Fibroblast of skin of right quadriceps (primary cell): Measurements from ENCODE around the gene RARA.
"Not testable (repeated sequence)": the region's sequence is repeated elsewhere in the genome, so short reads cannot be mapped to it uniquely, and the experiment has no call there.

Experiments used
- DNase-seq: peaks from one replicate; pipeline ENCODE4 v3.0.0-alpha.2; 2013

RARA gene

DNA sequence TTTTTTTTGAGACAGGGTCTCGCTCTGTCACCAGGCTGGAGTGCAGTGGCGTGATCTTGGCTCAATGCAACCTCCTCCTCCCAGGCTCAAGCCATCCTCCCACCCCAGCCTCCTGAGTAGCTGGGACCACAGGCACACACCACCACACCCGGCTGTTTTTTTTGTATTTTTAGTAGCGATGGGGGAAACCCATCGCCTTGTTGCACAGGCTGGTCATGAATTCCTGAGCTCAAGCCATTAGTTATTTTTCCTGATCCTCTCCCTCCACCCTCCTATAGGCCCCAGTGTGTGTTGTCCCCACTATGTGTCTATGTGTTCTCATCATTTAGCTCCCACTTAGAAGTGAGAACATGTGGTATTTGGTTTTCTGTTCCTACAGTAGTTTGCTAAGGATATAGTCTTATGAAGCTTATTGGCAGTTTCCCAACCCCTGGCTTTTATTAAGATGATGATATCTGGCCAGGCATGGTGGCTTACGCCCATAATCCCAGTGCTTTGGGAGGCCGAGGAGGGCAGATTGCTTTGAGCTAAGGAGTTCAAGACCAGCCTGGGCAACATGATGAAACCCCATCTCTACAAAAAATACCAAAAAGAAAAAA is 9.7 kb upstream of the RARA start:
- peak; percentile 48 for DNase-seq

GRCh38 chr17:40301315-40301714 is 7.7 kb upstream of the RARA start:
- no peak for DNase-seq

DNA sequence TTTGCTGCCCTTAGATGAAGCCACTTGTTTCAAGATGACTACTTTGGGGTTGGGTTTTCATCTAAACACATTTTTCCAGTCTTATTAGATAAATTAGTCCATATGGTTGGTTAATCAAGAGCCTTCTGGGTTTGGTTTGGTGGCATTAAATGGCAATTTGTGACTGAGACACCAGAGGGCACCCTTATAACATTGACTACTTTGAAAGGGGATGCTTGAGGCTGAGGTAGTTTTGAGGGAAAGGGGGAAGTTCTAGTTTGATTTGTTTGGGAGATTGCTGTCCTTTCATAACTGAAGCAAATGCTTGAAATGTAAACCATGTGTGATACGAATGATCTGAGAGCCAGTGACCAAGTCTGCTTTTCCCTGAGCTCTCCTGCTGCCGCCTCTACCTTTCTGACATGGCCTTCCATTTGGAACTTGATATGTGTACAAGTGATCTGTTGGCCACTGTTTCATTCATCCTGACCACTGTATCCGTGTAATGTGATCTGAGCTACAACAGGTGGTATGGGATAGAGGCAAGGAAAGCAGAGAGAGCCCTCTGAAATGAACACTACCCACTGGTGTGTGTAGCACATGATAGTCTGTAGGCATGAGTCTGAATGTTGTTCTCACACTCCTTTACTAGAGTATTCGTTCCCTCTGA is 5.8 kb upstream of the RARA start:
- peak; percentile 81 for DNase-seq

- peak; percentile 79 for DNase-seq
Observed at GRCh38 chr17:40303708-40304551, 5.0 kb upstream of the RARA start.

DNA sequence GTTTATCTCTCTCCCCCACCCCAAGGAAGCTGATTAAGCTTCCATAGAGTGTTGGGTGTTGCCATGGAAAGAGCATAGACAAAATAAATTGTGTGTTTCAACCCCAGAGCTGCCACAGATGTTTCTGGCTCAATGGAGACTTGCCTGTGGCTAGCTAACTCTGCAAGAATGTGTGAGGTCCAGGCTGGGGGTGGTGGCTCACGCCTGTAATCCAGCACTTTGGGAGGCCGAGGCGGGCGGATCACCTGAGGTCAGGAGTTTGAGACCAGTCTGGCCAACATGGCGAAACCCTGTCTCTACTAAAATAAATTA is 4.5 kb upstream of the RARA start:
- peak; percentile 95 for DNase-seq

DNA sequence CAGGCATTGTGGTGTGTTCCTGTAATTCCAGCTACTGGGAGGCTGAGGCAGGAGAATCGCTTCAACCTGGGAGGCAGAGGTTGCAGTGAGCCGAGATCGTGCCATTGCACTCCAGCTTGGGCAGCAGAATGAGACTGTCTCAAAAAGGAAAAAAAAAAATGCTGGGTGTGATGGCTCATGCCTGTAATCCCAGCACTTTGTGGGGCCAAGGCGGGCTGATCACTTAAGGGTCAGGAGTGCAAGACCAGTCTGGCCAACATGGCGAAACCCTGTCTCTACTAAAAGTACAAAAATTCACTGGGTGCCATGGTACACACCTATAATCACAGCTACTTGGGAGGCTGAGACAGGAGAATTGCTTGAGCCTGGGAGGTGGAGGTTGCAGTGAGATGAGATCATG is 4.1 kb upstream of the RARA start:
- not testable (repeated sequence) for DNase-seq

DNA sequence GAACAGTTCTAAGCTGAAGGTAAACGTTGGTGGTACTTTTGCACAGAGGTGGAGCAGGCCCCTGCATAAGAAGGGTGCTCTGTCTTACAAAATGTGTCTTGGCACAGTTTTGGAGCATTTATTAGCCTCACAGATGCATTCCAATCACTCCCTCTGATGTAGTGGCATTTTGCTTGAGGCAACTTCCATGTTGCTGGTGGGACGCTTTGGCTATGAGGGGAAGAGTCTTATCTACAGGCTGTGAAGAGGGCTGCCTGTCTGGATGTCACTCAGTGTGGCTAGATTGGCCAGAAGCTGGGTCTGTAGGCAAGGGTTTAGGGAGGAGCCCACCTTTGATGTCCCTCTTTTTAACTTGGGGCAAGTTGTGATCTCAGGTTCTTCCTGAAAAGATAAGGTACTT is 2.6 kb upstream of the RARA start:
- no peak for DNase-seq

DNA sequence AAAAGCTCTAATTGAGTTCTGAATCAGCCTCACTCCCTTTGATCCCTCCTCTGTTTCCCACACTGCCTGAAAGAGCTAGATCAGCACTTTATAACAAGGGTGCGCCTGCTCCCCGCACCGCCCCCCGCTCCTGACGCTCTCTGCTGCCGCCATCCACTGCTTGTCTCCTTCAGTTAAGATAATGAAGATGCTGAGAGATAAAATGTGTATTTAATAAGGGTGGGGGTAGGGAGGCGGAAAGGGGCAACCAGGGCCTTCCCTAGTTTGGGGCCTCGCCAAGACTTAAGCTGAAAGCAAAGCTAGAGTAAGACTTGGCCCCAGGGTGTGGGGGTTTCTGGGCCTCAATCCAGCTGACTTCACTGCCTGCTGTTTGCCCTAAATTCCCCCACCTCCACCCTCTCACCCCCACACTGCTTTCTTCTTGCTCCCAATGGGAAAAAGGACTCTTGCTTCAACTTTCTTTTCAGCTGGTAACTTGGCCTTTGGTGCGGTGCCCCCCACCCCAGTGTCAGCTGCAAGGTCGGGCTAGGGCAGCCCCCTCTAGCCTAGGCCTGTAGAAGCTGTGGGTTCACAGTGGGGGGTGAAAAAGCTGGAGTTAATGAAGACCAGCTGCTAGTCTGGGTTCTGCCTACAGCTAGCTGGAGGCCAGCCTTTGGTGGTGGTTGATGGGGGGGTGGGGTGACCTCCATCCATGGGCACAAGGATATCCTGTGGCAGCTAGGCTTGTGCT is 1.8 kb upstream of the RARA start:
- DNase-seq: peak; percentile 97

- no peak for DNase-seq
Observed at GRCh38 chr17:40307740-40308239, 1.2 kb upstream of the RARA start.

GRCh38 chr17:40309949-40310510 is 1.1 kb downstream of the RARA start:
- DNase-seq: no peak

DNA sequence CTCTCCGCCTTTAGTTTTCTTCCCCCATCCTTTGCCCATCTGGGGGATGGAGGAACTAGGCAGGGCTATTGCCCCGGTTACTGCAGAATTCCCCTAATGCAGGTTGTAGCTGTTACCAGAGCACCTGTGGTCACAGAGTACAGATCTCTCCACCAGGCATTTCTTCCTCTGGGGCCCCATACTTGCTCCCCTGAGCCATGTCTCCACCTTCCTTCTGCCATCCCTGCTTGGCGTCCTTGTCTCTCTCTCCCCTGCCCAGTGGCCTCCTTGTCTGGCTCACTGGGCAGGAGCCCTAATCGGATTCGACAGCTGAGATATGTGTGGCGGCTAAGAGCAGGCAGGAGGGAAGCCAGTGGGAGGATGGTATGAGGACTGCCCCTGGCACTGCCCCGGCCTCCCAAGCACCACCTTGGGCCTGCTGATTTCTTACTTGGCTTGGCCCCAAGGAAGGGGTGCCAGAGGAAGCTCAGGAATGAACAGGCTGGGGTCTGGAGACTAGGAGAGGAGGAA is 2.0 kb downstream of the RARA start:
- DNase-seq: no peak

DNA sequence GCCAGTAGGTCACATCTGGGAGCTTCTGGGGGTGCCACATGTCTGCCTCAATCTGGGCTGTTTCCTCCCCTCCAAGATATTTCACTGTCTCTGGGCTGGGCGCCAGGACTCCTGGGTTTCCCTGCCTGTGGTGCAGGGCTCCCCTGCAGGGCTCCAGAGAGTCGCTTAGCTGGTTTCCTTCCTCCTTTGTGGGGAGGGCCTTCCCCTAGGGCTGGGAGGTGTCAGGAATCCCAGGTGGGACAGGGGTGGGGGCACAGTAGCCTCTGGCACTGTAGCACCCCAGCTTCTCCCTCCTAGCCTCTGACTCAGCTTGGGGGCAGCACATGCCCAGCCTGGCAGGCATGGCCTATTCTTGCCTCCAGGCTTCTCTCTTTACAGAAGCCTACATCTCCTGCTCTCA is 2.6 kb downstream of the RARA start:
- no peak for DNase-seq

DNA sequence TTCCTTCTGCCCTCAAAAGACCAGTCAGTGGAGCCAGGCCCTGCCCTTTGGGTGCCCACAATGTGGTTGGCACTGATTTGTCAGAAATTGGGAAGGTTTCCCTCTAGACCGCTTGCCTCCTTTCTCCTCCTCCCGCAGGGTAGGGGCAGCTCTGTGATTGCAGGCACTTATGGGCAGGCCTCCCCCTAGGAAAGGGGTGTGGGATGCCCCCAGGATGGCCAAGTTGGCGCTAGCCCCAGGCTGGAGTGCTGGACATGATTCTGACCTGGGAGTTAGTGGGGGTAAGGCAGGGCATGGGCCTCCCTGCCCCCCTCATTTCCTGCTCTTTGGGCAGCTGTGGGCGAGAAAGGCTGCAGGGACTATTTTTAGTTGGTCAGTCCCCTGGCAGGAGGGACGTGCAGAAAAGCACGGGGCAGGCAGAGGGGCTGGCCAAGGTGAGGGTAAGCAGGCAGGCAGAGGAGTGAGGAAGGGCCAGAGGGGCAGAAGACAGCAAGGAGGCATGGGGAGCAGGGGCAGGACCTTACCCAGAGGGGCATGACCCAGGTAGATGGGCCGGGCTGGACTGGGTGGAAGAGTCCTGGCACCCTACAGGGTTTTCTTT is 3.3 kb downstream of the RARA start:
- DNase-seq: no peak

GRCh38 chr17:40312893-40313667 is 4.1 kb downstream of the RARA start:
- DNase-seq: no peak

DNA sequence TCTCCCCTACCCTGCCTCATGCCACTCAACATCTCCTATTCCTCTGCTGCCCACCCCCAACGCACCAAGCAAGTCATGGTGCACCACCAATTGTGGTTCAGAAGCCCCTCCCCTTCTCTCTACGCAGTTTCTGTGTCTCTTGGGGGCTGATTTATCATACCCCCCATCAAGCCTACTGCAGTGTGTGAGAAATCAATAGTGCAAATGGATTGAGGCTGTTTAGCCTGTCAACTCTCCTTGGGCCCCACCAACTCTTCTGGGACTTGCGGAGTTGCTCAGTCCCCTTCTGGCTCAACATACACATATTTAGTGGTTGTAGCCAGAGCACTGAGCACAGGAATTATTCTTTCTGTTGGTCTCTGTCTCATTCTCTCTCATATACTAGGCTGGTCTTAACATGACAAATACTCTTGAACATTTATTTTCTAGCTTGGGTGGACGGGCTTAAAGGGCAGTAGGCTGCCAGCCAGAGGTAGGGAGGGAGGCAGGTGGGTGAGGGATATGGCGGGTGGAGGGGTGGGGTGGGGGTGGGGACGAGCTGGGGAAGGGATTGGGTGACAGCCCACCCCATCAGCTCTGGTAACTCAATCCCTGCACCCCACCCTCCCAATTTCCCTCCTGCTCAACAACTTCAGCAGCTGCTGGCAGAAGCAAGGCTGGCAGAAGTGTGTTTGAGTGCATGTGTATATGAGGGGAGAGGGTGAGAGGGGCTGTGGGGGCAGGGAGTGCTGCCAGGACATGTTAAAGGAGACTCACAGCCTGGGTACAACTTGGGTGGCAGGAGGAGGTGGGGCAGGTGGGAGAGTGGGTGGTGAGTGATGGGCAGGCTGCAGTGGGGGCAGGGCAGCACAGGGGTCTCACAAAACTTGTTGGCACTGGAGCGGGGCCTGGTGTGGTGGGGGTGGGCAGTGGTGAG is 4.9 kb downstream of the RARA start:
- peak; percentile 37 for DNase-seq

DNA sequence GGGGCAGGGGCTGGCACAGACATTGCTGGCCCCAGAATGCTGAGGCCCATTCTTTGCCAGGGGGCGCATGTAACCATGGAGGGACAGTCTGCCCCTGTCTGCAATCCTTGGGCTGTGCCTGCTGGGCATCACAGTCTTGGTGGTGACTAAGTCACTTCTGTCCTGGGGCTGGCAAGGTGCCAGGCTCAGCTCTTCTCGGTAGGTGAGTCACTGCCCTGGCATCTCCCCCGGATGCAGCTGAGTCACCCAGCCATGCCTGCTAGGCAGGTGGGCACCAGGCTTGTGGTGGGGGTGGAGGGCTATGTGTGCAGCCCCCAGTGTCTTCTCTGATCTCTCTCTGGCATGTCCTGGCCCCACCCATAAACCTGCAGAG is 5.6 kb downstream of the RARA start:
- peak; percentile 91 for DNase-seq

DNA sequence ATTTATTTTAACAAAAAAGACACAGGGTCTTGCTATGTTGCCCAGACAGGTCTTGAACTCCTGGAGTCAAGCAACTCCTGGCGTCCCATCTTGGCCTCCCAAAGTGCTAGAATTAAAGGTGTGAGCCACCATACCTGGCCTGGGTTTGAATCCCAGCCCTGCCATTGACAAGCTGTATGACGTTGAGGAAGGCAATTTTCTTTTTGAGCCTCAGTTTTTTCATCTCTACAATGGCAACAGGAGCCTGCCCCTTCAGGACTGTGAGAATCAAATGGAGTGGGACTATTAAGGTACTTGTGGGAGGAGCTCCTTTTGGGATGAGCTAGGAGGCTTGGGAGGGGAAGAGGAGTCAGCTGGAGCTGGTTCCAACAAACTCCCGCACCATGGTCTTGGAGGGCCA is 6.2 kb downstream of the RARA start:
- no peak for DNase-seq

DNA sequence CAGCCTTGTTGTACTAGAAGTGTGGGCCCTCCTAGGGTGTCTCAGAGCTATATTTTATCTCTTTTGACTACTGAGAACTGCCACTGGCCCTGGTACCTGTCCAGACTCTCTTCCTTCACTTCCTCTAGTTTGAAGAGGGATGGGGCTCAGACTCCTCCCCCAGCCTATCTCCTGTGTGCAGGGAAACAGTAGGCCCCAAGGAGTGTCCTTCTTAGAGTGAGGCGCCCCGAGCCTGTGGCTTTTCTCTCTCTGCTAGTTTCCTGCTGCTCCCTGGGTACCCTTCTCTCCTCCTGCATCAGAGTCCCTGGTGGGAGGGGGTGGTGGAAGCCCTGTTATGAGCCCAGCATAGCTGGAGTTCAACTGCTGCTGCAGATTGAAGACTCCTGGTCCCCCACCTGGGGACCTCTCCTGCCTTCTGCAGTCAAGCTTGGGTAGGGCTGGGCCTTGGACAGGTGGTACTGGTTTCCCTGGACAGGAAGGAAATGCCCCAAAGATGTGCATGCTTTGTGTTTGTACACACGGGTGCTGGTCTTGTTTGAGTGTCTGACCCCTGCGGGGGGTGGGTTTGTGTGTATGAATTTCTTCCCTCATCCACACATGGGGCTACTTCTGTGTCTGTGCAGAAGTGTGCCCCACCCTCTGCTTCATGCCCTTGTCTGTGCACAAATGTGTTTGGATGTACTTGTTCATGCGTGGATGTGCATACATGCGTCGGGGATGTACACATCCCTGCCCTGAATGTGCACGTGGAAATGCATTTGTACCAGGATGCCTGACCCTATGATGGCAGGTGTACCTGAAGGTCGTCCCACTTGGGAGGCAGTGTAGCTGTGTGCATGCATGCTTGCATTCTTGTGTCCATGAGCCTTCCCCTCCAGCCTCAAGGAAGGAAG is 6.9 kb downstream of the RARA start:
- no peak for DNase-seq

GRCh38 chr17:40316571-40317344 is 7.8 kb downstream of the RARA start:
- DNase-seq: peak; percentile 83
